Fibroblast of lung (primary cell): ENCODE measurements around the gene EPHA8. TPM values are rescaled to one million over a fixed set of nuclear protein-coding genes. Genes with fewer than 3 reads are reported as not detected.

Source experiments
- DNase-seq, 2 donors: peaks; one replicate each; pipeline versions ENCODE4 v3.0.0 to v3.0.0-alpha.2; 2010; ENCODE audit warnings: low read depth in 2 of 2
- H2AFZ ChIP-seq: 2 replicates; pipeline ENCODE4 v1.5.1; 2012; ENCODE audit warnings: low read length, control low read depth, inconsistent platforms
- H3K27ac ChIP-seq: 2 replicates; pipeline ENCODE4 v1.5.1; 2011; ENCODE audit warnings: low read length, control low read depth; ENCODE audit not compliant: insufficient read depth
- H3K27me3 ChIP-seq: 2 replicates; pipeline ENCODE4 v1.5.1; 2011; ENCODE audit warnings: mild to moderate bottlenecking, low read length; ENCODE audit not compliant: control insufficient read depth, insufficient read depth
- H3K36me3 ChIP-seq: 2 replicates; pipeline ENCODE4 v1.5.1; 2011; ENCODE audit warnings: low read length; ENCODE audit not compliant: control insufficient read depth, insufficient read depth
- H3K4me1 ChIP-seq: 2 replicates; pipeline ENCODE4 v1.5.1; 2011; ENCODE audit warnings: low read length; ENCODE audit not compliant: control insufficient read depth, insufficient read depth; ENCODE audit errors: extremely low read depth
- H3K4me2 ChIP-seq: 2 replicates; pipeline ENCODE4 v1.5.1; 2011; ENCODE audit warnings: low read length, control low read depth; ENCODE audit not compliant: insufficient read depth; ENCODE audit errors: extremely low read depth
- H3K4me3 ChIP-seq, 4 experiments: fragments of 200-600 bp in 1 of 4; sonication (generic) in 1 of 4; replicated peaks in 1 of 4; 2 replicates each; pipeline ENCODE4 v1.5.1; 2011 to 2016; ENCODE audit warnings: low read length in 4 of 4, low read depth in 3 of 4, mild to moderate bottlenecking in 3 of 4, control low read depth in 2 of 4, inconsistent platforms in 1 of 4, mixed read lengths in 1 of 4; ENCODE audit not compliant: insufficient read depth in 1 of 4; ENCODE audit errors: control extremely low read depth in 1 of 4
- H3K79me2 ChIP-seq: 2 replicates; pipeline ENCODE4 v1.5.1; 2012; ENCODE audit warnings: mild to moderate bottlenecking, low read length, inconsistent platforms; ENCODE audit not compliant: control insufficient read depth, insufficient read depth
- H3K9ac ChIP-seq: 2 replicates; pipeline ENCODE4 v1.5.1; 2011; ENCODE audit warnings: mild to moderate bottlenecking, low read length, control low read depth; ENCODE audit not compliant: insufficient read depth
- H3K9me3 ChIP-seq: 2 replicates; pipeline ENCODE4 v1.5.1; 2012; ENCODE audit warnings: low read depth, low read length; ENCODE audit not compliant: control insufficient read depth, insufficient read depth
- H4K20me1 ChIP-seq: 2 replicates; pipeline ENCODE4 v1.5.1; 2011; ENCODE audit warnings: low read length; ENCODE audit not compliant: control insufficient read depth, insufficient read depth; ENCODE audit errors: extremely low read depth
- EZH2 ChIP-seq: IDR thresholded peaks from 2 replicates; pipeline ENCODE4 v1.5.1; 2012; ENCODE audit warnings: low read length, control low read depth, mild to moderate bottlenecking; ENCODE audit errors: missing control alignments
- polyA plus RNA-seq, 2 donors: library from polyadenylated mRNA; depleted of rRNA in 1 of 2; stranded (reverse) in 1 of 2; unstranded in 1 of 2; fragments of >200 nt; gene quantifications; 2 replicates each; pipeline ENCODE4 v1.2.1, GENCODE V29; 2011 to 2012; ENCODE audit warnings: missing spikeins in 1 of 2
- total RNA-seq: library from RNA; depleted of rRNA; stranded (reverse); fragments of >200 nt; gene quantifications from 2 replicates; pipeline ENCODE4 v1.2.1, GENCODE V29; 2014
- TF ChIP-seq, protein P1 (sequence below), 2 donors: IDR thresholded peaks in 1 of 2; conservative IDR thresholded peaks in 1 of 2; 1 replicate in 1 of 2; 2 replicates in 1 of 2; pipeline ENCODE4 v1.5.1; 2011 to 2012; ENCODE audit warnings: low read length in 2 of 2, control low read depth in 1 of 2, inconsistent platforms in 1 of 2, low read depth in 1 of 2, mild to moderate bottlenecking in 1 of 2

Gene EPHA8
- total and polyA plus RNA-seq, 2 donors (not counting 1 experiment from before 2014, with no cell fraction given): not detected

DNA sequence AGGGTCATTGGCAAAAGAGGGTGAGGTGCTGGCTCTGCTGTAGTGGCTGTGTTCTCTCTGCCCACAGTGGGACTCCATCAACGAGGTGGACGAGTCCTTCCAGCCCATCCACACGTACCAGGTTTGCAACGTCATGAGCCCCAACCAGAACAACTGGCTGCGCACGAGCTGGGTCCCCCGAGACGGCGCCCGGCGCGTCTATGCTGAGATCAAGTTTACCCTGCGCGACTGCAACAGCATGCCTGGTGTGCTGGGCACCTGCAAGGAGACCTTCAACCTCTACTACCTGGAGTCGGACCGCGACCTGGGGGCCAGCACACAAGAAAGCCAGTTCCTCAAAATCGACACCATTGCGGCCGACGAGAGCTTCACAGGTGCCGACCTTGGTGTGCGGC, 12.9 kb downstream of the EPHA8 start:
- peaks cover 12% of the 10 kb centered on the region for H3K9me3 ChIP-seq
- H3K79me2 ChIP-seq: no peaks in the 10 kb centered on the region
- H3K4me3 ChIP-seq: no peak overlapping the region
- no peak overlapping the region for H3K27ac ChIP-seq
- H4K20me1 ChIP-seq: no peaks in the 10 kb centered on the region
- no peaks in the 10 kb centered on the region for H3K36me3 ChIP-seq
- H2AFZ ChIP-seq: no peak overlapping the region
- DNase-seq: no peak
- TF ChIP-seq, protein P1, sequence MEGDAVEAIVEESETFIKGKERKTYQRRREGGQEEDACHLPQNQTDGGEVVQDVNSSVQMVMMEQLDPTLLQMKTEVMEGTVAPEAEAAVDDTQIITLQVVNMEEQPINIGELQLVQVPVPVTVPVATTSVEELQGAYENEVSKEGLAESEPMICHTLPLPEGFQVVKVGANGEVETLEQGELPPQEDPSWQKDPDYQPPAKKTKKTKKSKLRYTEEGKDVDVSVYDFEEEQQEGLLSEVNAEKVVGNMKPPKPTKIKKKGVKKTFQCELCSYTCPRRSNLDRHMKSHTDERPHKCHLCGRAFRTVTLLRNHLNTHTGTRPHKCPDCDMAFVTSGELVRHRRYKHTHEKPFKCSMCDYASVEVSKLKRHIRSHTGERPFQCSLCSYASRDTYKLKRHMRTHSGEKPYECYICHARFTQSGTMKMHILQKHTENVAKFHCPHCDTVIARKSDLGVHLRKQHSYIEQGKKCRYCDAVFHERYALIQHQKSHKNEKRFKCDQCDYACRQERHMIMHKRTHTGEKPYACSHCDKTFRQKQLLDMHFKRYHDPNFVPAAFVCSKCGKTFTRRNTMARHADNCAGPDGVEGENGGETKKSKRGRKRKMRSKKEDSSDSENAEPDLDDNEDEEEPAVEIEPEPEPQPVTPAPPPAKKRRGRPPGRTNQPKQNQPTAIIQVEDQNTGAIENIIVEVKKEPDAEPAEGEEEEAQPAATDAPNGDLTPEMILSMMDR (conservative IDR thresholded peaks at IDR 0.05 in 1 of 2, IDR thresholded peaks at IDR 0.05 in 1 of 2; ENCODE audit: low read depth in 1 of 2, low read length in 2 of 2): no peak
- TF ChIP-seq EZH2: no peak
- H3K27me3 ChIP-seq: no peaks in the 10 kb centered on the region
- no peak overlapping the region for H3K4me2 ChIP-seq
- no peaks in the 10 kb centered on the region for H3K4me1 ChIP-seq
- no peak overlapping the region for H3K9ac ChIP-seq

DNA sequence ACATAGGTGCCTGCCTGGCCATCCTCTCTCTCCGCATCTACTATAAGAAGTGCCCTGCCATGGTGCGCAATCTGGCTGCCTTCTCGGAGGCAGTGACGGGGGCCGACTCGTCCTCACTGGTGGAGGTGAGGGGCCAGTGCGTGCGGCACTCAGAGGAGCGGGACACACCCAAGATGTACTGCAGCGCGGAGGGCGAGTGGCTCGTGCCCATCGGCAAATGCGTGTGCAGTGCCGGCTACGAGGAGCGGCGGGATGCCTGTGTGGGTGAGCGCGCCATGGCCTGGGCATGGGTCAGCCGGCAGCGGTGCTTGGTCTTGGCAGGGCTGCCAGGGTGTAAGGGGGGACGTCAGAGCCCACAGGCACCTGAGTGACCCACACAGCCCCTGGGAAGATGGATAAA, 13.3 kb downstream of the EPHA8 start:
- H3K4me1 ChIP-seq: no peaks in the 10 kb centered on the region
- peaks cover 12% of the 10 kb centered on the region for H3K9me3 ChIP-seq
- H3K4me3 ChIP-seq: no peak overlapping the region
- no peak overlapping the region for H3K27ac ChIP-seq
- TF ChIP-seq, protein P1 (conservative IDR thresholded peaks at IDR 0.05 in 1 of 2, IDR thresholded peaks at IDR 0.05 in 1 of 2; ENCODE audit: low read depth in 1 of 2, low read length in 2 of 2): no peak
- TF ChIP-seq EZH2: no peak
- no peak for DNase-seq
- no peaks in the 10 kb centered on the region for H4K20me1 ChIP-seq
- no peak overlapping the region for H2AFZ ChIP-seq
- no peaks in the 10 kb centered on the region for H3K36me3 ChIP-seq
- no peak overlapping the region for H3K9ac ChIP-seq
- H3K79me2 ChIP-seq: no peaks in the 10 kb centered on the region
- H3K4me2 ChIP-seq: no peak overlapping the region
- H3K27me3 ChIP-seq: no peaks in the 10 kb centered on the region

DNA sequence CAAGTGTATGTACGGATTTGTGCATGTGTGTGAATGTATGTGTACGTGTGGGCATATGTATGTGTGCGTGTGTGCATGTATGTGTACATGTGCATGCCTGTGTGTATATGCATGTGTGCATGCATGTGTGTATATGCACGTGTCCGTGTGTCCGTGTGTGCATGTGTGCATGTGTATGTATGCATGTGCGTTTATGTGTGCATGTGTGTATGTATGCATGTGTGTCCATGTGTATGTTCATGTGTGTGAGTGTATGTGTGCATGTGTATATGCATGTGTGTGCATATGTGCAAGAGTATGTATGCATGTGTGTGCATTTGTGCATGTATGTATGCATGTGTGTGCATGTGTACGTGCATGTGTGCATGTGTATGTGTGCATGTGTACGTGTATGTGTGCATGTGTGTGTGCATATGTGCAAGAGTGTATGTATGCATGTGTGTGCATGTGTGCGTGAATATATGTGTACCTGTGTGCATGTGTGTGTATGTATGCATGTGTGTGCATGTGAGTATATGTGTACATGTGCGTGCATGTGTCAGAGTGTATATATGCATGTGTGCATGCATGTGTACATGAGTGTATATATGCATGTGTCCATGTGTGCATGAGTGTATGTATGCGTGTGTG, 15.6 kb downstream of the EPHA8 start:
- H3K79me2 ChIP-seq: no peaks in the 10 kb centered on the region
- H3K27ac ChIP-seq: no peak overlapping the region
- H3K4me2 ChIP-seq: no peak overlapping the region
- H2AFZ ChIP-seq: no peak overlapping the region
- no peaks in the 10 kb centered on the region for H4K20me1 ChIP-seq
- DNase-seq: no peak
- no peak for TF ChIP-seq EZH2
- TF ChIP-seq, protein P1 (conservative IDR thresholded peaks at IDR 0.05 in 1 of 2, IDR thresholded peaks at IDR 0.05 in 1 of 2; ENCODE audit: low read depth in 1 of 2, low read length in 2 of 2): no peak
- no peak overlapping the region for H3K9ac ChIP-seq
- no peaks in the 10 kb centered on the region for H3K36me3 ChIP-seq
- H3K4me3 ChIP-seq: no peak overlapping the region
- peaks cover 12% of the 10 kb centered on the region for H3K9me3 ChIP-seq
- H3K4me1 ChIP-seq: no peaks in the 10 kb centered on the region
- peaks cover 5% of the 10 kb centered on the region for H3K27me3 ChIP-seq
